ENCODE measurements around the gene TBKBP1.

The TBKBP1 gene

DNA sequence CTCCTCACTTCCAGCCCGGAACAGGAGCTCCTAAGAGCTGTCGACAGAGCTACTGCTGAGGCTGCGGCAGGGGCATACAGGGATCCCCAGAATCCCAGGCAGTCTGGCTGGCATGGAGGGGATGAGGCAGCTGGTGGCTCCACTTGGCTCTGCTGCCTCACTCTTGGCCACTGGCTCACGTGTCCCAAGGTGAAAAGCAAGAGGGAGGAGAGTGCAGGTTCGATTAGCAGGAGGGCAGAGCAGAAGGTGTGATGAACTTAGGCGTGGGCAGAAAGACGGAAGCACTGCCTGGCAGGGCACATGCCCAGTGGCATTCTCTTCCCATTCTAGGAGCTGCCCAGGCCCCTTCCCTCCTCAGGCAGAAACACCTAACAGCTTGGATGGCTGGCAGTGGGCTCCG is 27.8 kb downstream of the TBKBP1 start:
- no peak overlapping the region for H3K4me3 ChIP-seq (ENCODE audit: low read depth, low read length)
- TF ChIP-seq, protein P1, sequence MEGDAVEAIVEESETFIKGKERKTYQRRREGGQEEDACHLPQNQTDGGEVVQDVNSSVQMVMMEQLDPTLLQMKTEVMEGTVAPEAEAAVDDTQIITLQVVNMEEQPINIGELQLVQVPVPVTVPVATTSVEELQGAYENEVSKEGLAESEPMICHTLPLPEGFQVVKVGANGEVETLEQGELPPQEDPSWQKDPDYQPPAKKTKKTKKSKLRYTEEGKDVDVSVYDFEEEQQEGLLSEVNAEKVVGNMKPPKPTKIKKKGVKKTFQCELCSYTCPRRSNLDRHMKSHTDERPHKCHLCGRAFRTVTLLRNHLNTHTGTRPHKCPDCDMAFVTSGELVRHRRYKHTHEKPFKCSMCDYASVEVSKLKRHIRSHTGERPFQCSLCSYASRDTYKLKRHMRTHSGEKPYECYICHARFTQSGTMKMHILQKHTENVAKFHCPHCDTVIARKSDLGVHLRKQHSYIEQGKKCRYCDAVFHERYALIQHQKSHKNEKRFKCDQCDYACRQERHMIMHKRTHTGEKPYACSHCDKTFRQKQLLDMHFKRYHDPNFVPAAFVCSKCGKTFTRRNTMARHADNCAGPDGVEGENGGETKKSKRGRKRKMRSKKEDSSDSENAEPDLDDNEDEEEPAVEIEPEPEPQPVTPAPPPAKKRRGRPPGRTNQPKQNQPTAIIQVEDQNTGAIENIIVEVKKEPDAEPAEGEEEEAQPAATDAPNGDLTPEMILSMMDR (IDR thresholded peaks at IDR 0.05; ENCODE audit: low read depth, low read length) = no peak

DNA sequence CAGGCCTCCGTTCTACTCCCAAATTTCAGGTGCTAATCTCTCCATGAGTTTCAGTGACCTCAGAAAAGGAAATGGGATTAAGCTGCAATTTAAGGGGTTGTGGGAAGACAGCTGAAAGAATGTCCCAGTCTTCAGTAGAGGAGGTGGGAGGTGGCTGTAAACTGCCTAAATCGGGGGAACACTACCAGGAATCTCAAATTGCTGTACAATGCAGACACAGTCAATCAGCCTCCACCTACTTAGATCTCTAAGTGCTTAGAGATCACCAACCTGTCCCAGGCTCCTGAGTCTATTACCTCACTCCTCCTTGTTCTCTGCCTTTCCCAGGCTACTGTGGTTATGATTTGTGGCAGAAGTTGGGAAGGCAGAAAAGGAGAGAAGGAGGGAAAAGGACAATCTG is 30.7 kb downstream of the TBKBP1 start:
- H3K4me3 ChIP-seq (ENCODE audit: low read depth, low read length) = no peak overlapping the region

DNA sequence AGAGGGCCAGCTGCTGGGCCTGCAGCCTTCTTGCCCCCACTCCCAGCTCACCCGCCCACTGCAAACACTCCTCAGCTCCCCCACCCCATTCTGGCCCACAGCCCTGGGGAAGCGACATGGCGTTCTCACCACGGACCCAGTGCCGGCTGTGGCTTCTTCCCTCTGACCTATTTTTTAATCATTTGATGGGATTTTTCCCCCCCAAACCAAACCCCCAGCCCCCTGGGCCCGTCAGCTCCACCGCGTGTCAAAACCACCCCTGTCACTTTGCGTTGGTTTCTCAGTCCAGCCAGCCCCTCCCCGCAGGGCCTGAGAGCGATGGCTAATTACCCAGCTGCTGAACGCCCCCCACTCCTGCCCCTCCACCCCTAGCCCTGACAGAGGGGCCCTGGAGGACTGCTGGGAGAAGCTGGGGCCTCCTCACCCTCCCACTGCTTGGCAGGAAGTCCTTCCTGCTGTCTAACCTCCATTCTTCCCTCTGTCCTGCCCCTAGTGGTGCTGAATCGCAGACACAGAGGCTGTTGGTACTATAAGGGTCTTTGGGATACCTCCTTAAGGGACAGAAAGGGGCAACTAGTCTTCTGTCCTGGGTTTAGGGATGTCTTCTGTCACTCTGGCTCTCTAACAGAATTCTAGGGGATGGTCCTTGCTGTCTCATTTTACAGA is 31.6 kb downstream of the TBKBP1 start:
- TF ChIP-seq, protein P1 (IDR thresholded peaks at IDR 0.05; ENCODE audit: low read depth, low read length) = no peak
- H3K4me3 ChIP-seq (ENCODE audit: low read depth, low read length) = no peak overlapping the region

More for the DNA sequence above, 30.7 kb downstream of the TBKBP1 start:
- TF ChIP-seq, protein P1 (IDR thresholded peaks at IDR 0.05; ENCODE audit: low read depth, low read length) = no peak

DNA sequence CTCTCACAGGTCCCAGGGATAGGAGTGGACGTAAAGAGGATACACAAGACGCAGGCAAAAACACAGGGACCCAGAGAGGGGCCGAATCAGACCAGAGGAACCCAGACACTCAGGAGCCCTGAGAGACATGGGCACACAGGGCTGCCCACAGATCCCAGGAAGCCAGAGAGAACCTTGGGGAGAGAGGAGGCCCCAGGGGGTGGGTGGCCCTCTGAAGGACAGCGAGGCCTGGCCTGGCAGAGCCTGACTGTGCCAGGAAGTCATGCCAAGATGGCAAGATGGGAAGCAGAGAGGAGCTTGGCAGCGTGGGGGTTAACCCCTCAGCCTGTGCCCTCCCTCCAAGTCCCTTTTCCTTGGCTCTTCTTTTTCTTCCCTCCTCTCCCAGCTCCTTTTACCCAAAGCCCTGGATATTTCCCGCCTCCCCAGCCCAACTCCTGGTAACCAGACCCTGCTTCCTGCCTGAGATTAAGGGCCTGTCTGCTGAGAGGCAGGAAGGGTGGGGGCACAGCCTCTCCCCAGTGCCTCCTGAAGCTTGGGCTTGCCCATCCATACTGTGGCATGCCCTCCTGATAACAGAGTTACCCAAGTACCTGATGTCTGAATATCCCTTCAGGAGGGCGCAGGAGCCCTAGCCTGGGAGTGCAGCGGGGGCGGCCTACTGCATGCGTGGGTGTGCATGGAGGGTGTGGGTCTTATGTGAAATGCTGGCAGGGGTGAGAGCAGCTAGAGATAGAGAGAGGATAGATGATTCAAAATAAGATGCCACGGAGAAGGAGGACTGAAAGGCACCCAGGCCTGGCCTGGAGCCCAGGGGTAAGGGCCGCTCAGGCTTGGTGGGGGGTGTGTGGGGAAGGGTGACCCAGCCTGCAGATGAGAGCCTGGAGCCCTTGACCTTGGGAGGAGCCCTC is 33.1 kb downstream of the TBKBP1 start:
- no peak overlapping the region for H3K4me3 ChIP-seq (ENCODE audit: low read depth, low read length)
- TF ChIP-seq, protein P1 (IDR thresholded peaks at IDR 0.05; ENCODE audit: low read depth, low read length) = no peak

- TF ChIP-seq, protein P1 (IDR thresholded peaks at IDR 0.05; ENCODE audit: low read depth, low read length) = no peak
- H3K4me3 ChIP-seq (ENCODE audit: low read depth, low read length) = no peak overlapping the region
Observed at GRCh38 chr17:47727704-47728036, 33.7 kb downstream of the TBKBP1 start.

GRCh38 chr17:47728214-47728877 is 34.4 kb downstream of the TBKBP1 start:
- TF ChIP-seq, protein P1 (IDR thresholded peaks at IDR 0.05; ENCODE audit: low read depth, low read length) = no peak
- H3K4me3 ChIP-seq (ENCODE audit: low read depth, low read length) = no peak overlapping the region
